H1 (cell line): ENCODE data around the gene IL6ST.

Source experiments
- ASH2L ChIP-seq: fragments of 200-600, 300-600 bp; sonication (generic); IDR thresholded peaks from one replicate; pipeline ENCODE4 v1.7.1; 2017; ENCODE audit warnings: low read length
- CHD2 ChIP-seq: IDR thresholded peaks from 2 replicates; pipeline ENCODE4 v1.6.1; 2012; ENCODE audit warnings: low read length, improper control_type of control experiment
- EZH2 ChIP-seq: fragments of 200-600 bp; sonication (generic); IDR thresholded peaks from 2 replicates; pipeline ENCODE4 v1.7.1; 2012; ENCODE audit warnings: low read depth, mild to moderate bottlenecking, moderate library complexity, low read length, inconsistent platforms; ENCODE audit not compliant: severe bottlenecking
- MAFK ChIP-seq: IDR thresholded peaks from 2 replicates; pipeline ENCODE4 v1.6.1; 2012; ENCODE audit warnings: low read depth, mild to moderate bottlenecking, improper control_type of control experiment, low read length
- POLR2A ChIP-seq, 2 experiments: IDR thresholded peaks; 1 replicate in 1 of 2; 2 replicates in 1 of 2; pipeline ENCODE4 v1.6.1; 2011; ENCODE audit warnings: low read depth in 2 of 2, low read length in 2 of 2, mild to moderate bottlenecking in 2 of 2; ENCODE audit errors: control extremely low read depth in 1 of 2
- POLR2AphosphoS5 ChIP-seq: IDR thresholded peaks from 2 replicates; pipeline ENCODE4 v1.6.1; 2011; ENCODE audit warnings: low read depth, low read length
- TAF1 ChIP-seq: IDR thresholded peaks from 2 replicates; pipeline ENCODE4 v1.6.1; 2011; ENCODE audit warnings: mild to moderate bottlenecking, low read depth, low read length
- ZNF274 ChIP-seq: IDR thresholded peaks from 2 replicates; pipeline ENCODE4 v1.7.0; 2012; ENCODE audit warnings: low read length, borderline replicate concordance; ENCODE audit errors: extremely low read depth
- TF ChIP-seq, protein P1 (sequence below), 3 experiments: IDR thresholded peaks; 1 replicate in 2 of 3; 2 replicates in 1 of 3; pipeline versions ENCODE4 v1.5.1 to v1.6.1; 2011; ENCODE audit warnings: low read length in 3 of 3, mild to moderate bottlenecking in 3 of 3, inconsistent platforms in 2 of 3, low read depth in 1 of 3, moderate library complexity in 1 of 3; ENCODE audit not compliant: insufficient read depth in 1 of 3; ENCODE audit errors: control extremely low read depth in 1 of 3
- TF ChIP-seq, protein P2 (sequence below): IDR thresholded peaks from 2 replicates; pipeline ENCODE4 v1.6.1; 2012; ENCODE audit warnings: inconsistent platforms

DNA sequence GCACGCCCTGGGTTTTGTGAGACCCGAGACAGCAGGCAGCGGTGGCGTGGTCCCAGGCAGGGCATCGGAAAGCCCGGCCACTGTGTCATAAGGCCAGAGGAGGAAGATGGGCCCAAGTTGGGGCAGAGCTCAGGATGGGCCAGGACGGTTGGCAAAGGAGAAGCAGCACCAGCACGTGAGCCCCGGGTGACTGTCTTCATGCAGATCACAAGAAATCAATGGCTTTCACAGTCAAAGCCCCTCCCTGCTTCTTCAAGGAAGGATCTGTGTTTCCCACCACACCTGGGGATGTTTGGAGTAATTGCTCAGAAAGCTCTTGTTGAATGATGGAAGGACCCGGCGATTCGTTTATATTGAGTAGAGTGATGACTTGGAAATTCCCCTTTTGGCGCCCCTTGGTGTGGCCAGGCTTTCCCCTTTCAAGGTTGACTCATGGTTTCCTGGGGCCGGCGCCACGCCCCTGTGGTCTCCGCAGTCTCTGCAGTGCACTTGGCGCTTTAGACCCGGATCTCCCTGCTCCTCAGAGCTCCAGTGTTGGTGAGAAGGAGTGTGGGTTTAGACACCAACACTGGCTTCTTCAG, 91.6 kb downstream of the IL6ST start:
- TF ChIP-seq TAF1, result no peak
- TF ChIP-seq, protein P1, sequence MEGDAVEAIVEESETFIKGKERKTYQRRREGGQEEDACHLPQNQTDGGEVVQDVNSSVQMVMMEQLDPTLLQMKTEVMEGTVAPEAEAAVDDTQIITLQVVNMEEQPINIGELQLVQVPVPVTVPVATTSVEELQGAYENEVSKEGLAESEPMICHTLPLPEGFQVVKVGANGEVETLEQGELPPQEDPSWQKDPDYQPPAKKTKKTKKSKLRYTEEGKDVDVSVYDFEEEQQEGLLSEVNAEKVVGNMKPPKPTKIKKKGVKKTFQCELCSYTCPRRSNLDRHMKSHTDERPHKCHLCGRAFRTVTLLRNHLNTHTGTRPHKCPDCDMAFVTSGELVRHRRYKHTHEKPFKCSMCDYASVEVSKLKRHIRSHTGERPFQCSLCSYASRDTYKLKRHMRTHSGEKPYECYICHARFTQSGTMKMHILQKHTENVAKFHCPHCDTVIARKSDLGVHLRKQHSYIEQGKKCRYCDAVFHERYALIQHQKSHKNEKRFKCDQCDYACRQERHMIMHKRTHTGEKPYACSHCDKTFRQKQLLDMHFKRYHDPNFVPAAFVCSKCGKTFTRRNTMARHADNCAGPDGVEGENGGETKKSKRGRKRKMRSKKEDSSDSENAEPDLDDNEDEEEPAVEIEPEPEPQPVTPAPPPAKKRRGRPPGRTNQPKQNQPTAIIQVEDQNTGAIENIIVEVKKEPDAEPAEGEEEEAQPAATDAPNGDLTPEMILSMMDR (IDR thresholded peaks at IDR 0.05; ENCODE audit: control extremely low read depth in 1 of 3, insufficient read depth in 1 of 3, low read depth in 1 of 3, low read length in 3 of 3), result no peak
- TF ChIP-seq, protein P2, sequence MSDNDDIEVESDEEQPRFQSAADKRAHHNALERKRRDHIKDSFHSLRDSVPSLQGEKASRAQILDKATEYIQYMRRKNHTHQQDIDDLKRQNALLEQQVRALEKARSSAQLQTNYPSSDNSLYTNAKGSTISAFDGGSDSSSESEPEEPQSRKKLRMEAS, result no peak
- no peak for TF ChIP-seq ZNF274
- no peak for TF ChIP-seq EZH2
- TF ChIP-seq POLR2AphosphoS5, result no peak
- no peak for TF ChIP-seq POLR2A (IDR thresholded peaks at IDR 0.05; ENCODE audit: control extremely low read depth in 1 of 2, low read depth in 2 of 2, low read length in 2 of 2)
- no peak for TF ChIP-seq CHD2
- no peak for TF ChIP-seq ASH2L
- no peak for TF ChIP-seq MAFK
